HAP-1 (cell line): Measurements from ENCODE around the gene MAP3K14.
A peak's percentile ranks its signal among the peaks of the same experiment; 100 is the strongest.

Experiments
- DNase-seq, 2 experiments: peaks; one replicate each; pipeline ENCODE4 v3.0.0-alpha.2; 2016 to 2020; ENCODE audit warnings: low spot score in 2 of 2
- H3K27me3 ChIP-seq: fragments of 250-450 bp; sonication (Bioruptor Pico); 2 replicates; pipeline ENCODE4 v1.5.1; 2020; ENCODE audit warnings: low read depth, mild to moderate bottlenecking, moderate library complexity
- H3K36me3 ChIP-seq: fragments of 250-450 bp; sonication (Bioruptor Pico); replicated peaks from 2 replicates; pipeline ENCODE4 v1.5.1; 2020; ENCODE audit warnings: mild to moderate bottlenecking
- H3K4me1 ChIP-seq: fragments of 250-450 bp; sonication (Bioruptor Pico); 2 replicates; pipeline ENCODE4 v1.5.1; 2020; ENCODE audit warnings: mild to moderate bottlenecking
- H3K4me3 ChIP-seq: fragments of 250-450 bp; sonication (Bioruptor Pico); 2 replicates; pipeline ENCODE4 v1.5.1; 2020; ENCODE audit warnings: mild to moderate bottlenecking, moderate library complexity
- H3K9me3 ChIP-seq: fragments of 250-450 bp; sonication (Bioruptor Pico); 2 replicates; pipeline ENCODE4 v1.5.1; 2020; ENCODE audit warnings: mild to moderate bottlenecking, moderate library complexity
- in situ Hi-C: fragments of 300-500 bp; cut with MboI; formaldehyde crosslinking; loops from 3 replicates; pipeline ENCODE4 v1.14.3; 2020; ENCODE audit warnings: low sequenced_read_pairs, inconsistent platforms, mixed read lengths

Gene MAP3K14

DNA sequence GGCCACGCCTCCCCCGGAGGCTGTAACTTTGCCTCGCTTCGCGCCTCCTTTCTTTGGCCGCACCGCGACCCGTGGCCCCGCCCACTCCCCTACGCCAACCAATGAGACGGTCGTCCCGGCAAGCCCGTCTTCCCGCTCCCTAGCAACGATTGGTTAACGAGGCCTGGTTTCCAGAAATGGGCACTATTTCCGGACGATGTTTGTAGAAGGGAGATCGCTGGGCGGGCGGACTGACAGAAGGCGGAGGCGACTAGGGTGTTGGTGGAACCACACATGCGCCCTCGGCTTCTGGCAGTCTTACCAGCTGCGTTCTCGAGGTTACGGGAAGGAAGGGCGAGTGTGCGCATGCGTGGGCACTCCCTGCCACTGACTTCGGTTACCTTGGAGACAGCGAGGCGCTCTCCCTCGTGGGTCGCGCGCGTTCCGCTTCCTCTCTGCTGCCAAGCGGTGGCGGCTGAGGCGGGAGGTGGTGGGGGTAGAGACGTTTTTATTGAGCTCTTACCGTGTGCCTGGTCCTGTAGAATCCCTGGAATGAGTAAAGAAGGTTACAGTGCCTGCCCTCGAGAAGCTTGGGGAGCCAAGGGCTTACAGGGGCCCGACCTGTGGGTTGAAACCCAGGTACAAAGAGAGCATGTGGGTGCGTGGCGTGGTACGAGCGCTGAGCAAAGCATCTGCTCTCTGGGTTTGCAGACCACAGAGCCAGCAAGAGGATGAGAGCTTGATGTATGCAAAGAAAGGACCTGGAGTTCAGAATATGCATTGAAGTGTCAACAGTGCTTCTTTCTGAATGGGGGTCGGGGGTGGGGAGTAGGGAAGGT, 500 bp upstream of the MAP3K14 start:
- H3K36me3 ChIP-seq, result no peaks in the 10 kb centered on the region
- H3K27me3 ChIP-seq, result no peaks in the 10 kb centered on the region
- peak overlapping the region; percentile 35 for H3K4me3 ChIP-seq
- H3K4me1 ChIP-seq, result peaks cover 27% of the 10 kb centered on the region
- in situ Hi-C loops, result no loop called here
- no peaks in the 10 kb centered on the region for H3K9me3 ChIP-seq
- peak; percentile 99 for DNase-seq

DNA sequence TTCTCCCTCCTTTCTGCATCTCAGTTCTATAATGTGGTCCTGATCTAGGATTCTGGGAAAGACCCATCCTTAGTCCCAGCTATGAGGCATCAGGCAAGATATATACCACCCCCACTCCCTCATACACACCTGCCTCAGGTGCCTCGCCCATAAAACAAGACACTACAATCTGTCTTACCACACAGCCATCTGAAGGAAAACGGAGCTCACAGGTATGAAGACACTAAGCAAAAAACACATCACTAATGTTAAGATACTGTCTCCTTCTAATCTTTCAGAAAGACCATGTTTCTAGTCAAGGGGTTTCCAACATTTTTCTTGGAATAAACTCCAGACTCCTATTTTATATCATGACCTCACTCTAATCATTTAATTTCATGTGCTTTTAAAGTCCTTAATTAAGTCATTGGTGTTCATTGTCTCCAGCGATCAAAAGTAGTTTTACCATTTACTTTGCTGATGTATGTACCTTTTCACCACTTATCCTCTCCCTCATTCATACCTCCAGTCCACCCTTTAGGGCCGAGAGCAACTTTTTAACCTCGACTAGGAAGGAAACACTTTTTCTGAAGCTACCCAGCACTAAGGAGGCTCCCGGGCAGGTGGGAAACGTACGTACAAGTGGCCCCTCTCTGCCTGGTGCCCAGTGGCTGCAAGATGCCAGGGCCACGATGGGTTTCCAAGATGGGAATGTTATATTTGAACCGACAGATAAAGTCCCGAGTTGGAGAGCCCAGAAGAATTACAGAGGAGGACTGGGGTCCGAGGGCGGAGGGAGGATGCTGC, 979 bp downstream of the MAP3K14 start:
- no peaks in the 10 kb centered on the region for H3K9me3 ChIP-seq
- no peaks in the 10 kb centered on the region for H3K27me3 ChIP-seq
- DNase-seq, result no peak
- peaks cover 27% of the 10 kb centered on the region for H3K4me1 ChIP-seq
- in situ Hi-C loops, result no loop called here
- H3K4me3 ChIP-seq, result peak overlapping the region; percentile 52
- no peaks in the 10 kb centered on the region for H3K36me3 ChIP-seq

DNA sequence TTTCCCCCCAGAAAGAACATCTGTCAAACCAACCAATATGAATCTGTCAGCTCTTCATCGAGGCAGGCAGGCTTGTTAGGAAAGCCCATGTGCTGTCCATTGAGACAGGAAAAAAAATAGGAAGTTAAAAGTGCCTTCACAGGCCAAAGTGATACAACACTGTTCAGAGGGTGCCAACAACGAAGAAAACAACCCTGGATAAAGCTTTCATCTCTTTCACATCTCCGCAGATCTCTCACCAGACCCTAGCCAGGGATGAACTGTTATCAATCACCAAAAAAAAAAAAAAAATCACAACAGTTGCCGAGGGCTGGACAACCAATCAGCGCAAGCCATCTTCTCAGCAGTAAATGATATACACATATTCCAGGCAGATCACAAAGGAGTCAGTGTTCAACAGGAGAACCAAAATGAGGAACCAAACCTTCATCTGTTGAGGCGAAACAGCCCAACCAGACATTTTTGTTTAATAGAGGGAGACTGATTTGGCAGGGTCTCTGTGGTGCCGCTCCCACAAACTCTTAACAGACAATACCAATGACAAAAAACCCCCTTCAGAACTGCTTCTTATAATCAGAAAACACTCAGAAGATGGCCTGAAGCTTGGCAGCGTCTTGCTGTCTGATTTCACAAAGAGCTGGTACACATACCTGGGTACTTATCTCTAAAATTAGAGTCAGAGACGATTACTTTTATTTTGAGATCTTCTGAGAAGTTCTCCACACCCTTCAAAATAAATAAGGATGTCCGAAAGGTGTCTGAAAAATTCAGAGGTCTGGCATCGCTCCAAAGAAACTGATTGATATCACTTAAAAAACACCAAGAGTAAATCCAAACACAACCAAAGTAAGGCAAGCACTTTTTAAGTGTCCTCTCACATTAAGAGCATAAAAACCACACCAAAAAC, 1.8 kb downstream of the MAP3K14 start:
- no peaks in the 10 kb centered on the region for H3K9me3 ChIP-seq
- H3K36me3 ChIP-seq, result no peaks in the 10 kb centered on the region
- peaks cover 27% of the 10 kb centered on the region for H3K4me1 ChIP-seq
- no peak for DNase-seq
- H3K27me3 ChIP-seq, result no peaks in the 10 kb centered on the region
- in situ Hi-C loops, result no loop called here
- no peak overlapping the region for H3K4me3 ChIP-seq

DNA sequence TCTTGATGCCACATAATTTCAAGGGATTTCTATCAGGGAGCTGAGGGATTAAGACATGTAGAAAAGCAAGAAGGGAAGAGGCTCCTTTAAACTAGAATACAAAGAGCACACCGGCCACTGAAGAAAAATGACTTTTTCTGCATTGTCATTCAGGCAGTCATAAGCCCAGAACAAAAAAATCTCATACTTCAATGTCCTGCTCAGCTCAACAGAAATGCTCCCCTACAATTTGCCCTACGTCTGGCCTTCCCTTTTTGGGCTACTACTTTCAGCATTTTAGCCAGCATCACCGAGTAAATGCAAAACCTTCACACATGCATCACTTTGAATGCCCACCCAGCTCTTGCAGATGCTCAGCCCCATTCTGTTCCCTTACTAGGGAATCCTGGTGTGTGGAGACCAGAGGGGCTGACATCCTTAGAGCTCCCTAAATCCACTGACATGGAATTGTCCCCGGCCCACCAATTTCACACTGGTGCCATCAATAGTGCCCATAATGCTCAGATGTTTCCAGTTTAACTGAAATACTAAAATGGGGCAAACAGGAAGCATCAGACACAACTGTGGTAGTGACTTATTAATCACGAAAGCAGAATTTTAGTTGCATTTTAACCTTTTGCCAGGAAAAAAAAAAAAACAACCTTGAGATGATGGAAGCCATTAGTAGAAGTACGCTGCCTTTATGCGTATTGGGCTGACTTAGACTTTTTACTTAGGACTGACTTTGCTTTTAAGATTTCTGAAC, 2.7 kb downstream of the MAP3K14 start:
- Histone ChIP-seq H3K9me3 (no peaks in the 10 kb centered on the region), H3K27me3 (no peaks in the 10 kb centered on the region), H3K4me1 (peaks cover 27% of the 10 kb centered on the region), H3K36me3 (no peaks in the 10 kb centered on the region), H3K4me3 (no peak overlapping the region)
- peak; percentile 20 to 56 for DNase-seq
- in situ Hi-C loops, result no loop called here

DNA sequence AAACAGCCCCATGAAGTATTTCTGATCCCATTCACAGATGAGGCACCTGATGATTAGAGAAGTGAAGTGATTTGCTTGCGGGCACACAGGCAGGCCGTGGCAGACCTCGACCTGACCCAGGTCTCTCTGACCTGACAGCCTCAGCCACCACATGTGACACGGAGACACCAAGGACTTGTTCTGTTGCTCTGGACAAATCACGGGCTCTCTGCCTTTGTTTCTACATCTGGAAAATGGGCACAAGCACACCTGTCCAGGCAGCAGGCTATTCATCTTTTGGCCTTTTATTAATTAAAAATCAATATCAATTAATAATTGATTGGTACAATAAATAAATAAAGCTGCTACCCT, 3.4 kb downstream of the MAP3K14 start:
- Histone ChIP-seq H3K4me1 (peaks cover 27% of the 10 kb centered on the region), H3K4me3 (no peak overlapping the region)

DNA sequence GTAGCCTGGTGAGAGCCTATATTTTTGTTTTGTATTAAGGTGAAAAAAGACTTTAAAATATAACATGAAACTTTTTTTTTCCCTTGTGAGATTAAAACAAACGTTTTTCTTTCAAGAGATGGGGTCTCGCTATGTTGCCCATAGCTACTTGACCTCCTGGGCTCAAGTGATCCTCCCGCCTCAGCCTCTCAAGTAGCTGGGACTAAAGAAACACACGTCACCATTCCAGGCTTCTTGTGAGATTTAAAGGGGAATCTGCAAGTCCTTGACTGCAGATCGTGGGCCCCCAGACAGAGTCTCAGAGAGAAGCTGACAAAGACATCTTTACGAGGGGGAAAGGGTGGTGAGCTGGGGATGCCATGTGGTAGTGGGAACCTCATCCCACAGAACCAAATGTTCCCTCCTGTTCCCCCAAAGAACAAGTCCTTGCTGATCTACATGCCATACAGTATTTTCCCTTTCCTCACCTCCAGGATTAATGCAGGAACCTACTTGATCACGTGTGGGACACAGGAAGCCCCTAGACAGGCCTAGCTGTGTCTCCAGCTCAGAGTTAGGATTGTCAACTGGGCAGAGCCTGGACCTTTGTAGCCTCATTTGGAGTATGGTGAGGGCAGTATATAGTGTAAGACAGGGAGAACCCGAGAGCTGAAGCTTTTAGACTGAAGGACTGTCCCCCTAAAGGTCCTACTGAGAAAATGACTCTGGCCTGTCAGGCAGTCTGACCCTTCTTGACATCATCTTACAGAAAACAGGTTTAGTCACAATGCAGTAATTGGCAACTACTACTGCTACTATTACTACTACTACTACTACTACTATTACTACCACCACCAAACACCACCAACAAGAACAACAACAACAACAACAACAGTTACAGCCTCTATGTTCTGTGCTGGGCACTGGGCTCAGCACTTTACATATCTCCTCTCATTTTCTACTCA, 4.1 kb downstream of the MAP3K14 start:
- Histone ChIP-seq H3K9me3 (no peaks in the 10 kb centered on the region), H3K4me1 (peaks cover 27% of the 10 kb centered on the region), H3K36me3 (no peaks in the 10 kb centered on the region), H3K4me3 (no peak overlapping the region), H3K27me3 (no peaks in the 10 kb centered on the region)
- in situ Hi-C loops, result no loop called here
- no peak for DNase-seq

More for the DNA sequence above, 3.4 kb downstream of the MAP3K14 start:
- in situ Hi-C loops, result no loop called here
- no peaks in the 10 kb centered on the region for H3K9me3 ChIP-seq
- no peaks in the 10 kb centered on the region for H3K36me3 ChIP-seq
- DNase-seq, result no peak
- H3K27me3 ChIP-seq, result no peaks in the 10 kb centered on the region

DNA sequence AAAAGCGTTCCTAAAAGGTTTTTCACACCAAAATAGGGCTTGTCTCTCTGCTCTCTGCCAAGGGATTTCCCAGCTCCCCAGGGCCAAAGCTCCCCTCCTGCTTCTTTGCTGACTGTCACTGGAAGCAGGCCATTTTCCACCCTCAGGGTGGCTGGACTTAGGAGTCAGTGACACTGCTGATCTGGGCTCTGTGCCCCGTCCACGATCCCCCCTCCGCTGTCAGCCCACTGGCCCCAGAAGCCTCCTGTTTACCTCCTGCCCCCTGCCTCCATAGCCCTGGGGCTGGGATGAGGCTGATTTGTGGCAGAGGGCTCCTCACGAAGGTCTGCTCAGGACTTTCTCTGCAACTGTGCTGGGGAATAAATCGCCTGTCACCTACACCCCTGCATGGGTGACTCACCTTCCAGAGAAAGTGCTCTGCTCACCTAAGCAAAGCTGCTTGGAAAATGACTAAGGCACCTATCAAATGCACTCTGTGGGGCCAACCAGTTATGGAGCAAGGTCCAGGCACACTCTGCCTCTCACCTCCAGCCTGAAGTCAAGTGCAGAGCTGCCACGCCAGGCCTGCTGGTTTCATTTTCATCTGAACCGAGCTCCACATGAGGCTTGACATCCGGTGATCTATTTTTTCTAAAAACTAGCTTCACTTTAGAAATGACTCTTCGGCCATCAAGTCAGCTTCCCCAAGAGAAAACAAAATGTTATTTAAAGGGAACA, 4.9 kb downstream of the MAP3K14 start:
- no peak for DNase-seq
- no peaks in the 10 kb centered on the region for H3K36me3 ChIP-seq
- in situ Hi-C loops, result no loop called here
- H3K9me3 ChIP-seq, result no peaks in the 10 kb centered on the region
- H3K4me3 ChIP-seq, result no peak overlapping the region
- peaks cover 27% of the 10 kb centered on the region for H3K4me1 ChIP-seq
- H3K27me3 ChIP-seq, result no peaks in the 10 kb centered on the region

DNA sequence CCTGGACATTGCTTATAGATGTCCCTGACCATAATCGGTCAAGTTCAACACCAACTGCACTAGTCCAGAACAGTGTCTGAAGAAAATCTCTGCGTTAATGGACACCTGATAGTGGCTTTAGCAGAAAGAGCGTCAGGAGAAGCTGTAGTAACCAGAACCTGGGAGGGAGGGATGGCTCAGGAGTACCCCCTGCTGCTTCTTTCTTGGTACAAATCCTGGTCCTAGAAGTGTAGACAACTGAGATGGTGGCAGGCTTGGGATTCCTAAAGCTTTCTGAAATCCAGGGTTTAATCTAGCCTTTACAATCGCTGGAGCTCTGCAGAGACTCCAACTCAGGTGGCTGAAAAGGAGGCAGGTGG, 5.4 kb downstream of the MAP3K14 start:
- H3K4me3 ChIP-seq, result no peak overlapping the region
- no peaks in the 10 kb centered on the region for H3K9me3 ChIP-seq
- in situ Hi-C loops, result no loop called here
- H3K4me1 ChIP-seq, result peaks cover 29% of the 10 kb centered on the region
- no peak for DNase-seq
- no peaks in the 10 kb centered on the region for H3K27me3 ChIP-seq
- no peaks in the 10 kb centered on the region for H3K36me3 ChIP-seq

DNA sequence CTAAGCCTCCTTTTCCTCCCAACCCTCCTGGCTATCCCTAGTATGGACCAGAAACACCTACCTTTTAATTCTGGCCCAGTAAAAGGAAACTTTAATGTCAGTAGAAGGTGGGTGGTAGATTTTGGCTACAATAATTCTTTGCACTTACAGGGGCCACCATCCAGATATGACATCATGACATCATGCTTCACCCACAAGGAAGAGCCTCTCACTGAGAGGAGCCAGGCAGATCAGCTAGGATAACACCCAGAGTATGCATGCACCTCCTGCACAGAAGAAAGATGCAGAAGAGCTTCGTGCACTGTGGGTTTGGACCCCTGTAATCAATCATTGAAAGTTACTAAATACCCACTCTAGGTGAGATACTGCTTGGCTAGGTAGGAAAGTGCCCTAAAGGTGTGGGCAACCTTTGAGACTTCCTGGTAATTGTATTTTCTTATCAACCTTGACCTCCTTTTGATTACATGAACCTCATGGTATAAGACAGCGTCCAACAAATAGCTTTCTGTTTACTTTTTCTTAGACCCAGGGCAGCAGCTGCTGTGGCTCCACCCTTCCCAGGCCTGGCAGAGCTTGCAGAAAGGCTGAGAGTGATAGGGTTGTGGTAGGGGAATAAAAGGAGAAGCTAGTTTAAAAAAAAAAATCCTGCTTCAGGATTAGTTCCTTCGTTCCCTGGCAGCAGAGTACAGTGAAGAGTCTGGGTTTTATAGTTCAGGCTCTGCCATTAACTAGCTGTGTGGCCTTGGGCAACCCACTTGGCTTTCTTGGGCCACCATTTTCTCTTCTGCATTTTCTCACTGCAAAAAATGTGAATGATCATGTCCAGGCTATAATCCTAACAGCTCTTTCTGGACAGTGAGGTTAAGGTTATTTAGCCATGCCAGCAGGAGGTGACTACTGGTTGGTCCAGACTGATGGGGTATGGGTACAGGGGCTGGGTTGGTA, 6.2 kb downstream of the MAP3K14 start:
- H3K27me3 ChIP-seq, result no peaks in the 10 kb centered on the region
- no peaks in the 10 kb centered on the region for H3K9me3 ChIP-seq
- in situ Hi-C loops, result no loop called here
- H3K4me3 ChIP-seq, result no peak overlapping the region
- H3K4me1 ChIP-seq, result peaks cover 27% of the 10 kb centered on the region
- no peaks in the 10 kb centered on the region for H3K36me3 ChIP-seq
- no peak for DNase-seq

DNA sequence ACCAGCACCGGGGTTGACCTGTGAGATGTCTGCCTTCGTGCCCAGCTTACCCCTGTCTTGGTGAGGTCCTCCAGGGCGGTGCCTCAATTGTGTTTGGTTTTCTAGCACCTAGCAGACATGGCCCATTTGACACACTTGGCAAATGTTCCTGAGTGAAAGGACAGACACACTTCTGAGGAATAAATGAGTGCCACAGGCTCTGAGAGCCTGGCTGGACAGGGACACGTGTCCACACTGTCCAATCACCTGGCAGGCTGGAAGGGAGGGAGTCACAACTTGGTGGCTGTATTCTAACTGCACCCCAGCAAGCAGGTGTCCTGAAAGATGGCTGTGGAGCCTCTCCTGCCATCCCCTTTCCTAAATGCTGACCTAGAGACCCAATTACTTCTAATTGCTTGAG, 7.4 kb downstream of the MAP3K14 start:
- Histone ChIP-seq H3K4me3 (no peak overlapping the region), H3K27me3 (no peaks in the 10 kb centered on the region), H3K4me1 (peaks cover 14% of the 10 kb centered on the region), H3K9me3 (no peaks in the 10 kb centered on the region), H3K36me3 (no peaks in the 10 kb centered on the region)
- DNase-seq, result no peak
- in situ Hi-C loops, result no loop called here

DNA sequence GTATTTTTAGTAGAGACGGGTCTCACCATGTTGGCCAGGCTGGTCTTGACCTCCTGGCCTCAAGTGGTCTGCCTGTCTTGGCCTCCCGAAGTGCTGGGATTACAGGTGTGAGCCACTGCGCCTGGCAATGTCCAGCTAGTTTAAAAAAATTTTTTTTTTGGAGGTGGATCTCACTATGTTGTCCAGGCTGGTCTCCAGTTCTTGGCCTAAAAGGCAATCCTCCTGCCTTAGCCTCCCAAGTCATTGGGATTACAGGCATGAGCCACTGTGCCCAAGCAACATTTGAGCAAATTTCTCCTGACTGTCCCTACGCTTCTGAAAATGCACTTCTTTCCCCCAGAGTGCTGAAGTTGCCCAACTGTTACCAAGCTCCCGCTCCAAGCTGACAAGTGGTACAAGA, 8.0 kb downstream of the MAP3K14 start:
- DNase-seq, result no peak
- Histone ChIP-seq H3K27me3 (no peaks in the 10 kb centered on the region), H3K4me1 (peaks cover 9% of the 10 kb centered on the region), H3K36me3 (no peaks in the 10 kb centered on the region), H3K9me3 (no peaks in the 10 kb centered on the region), H3K4me3 (no peak overlapping the region)
- in situ Hi-C loops, result no loop called here
